ENCODE results near the gene GRB10. TPM values are rescaled to one million over a fixed set of nuclear protein-coding genes. Genes with fewer than 3 reads are reported as not detected.

GRB10 gene
- total and polyA plus RNA-seq, 2 of the 8 experiments (the other 6 are each of a cell fraction or from before 2014, with no cell fraction given) = 35.7 to 97.0 TPM

- CTCF ChIA-PET (ENCODE audit: partially characterized antibody) = interaction anchor here (1.4 kb wide), 1 partner anchor 90 kb away, joined by 4 read pairs; no protein-coding TSS in a partner anchor
- Histone ChIP-seq H3K14ac (ENCODE audit: insufficient read length) (no peak overlapping the region), H3K79me1 (ENCODE audit: low read depth, low read length) (no peaks in the 10 kb centered on the region), H4K91ac (replicated peaks; ENCODE audit: insufficient read length, low read length) (no peak overlapping the region), H3K27me3 (replicated peaks in 1 of 4; ENCODE audit: control insufficient read depth in 3 of 4, extremely low read depth in 1 of 4, insufficient read depth in 3 of 4, low read length in 3 of 4) (no peaks in the 10 kb centered on the region), H3K56ac (replicated peaks; ENCODE audit: insufficient read length, low read depth, low read length) (no peak overlapping the region), H3K9me3 (ENCODE audit: insufficient read depth in 2 of 2, low read depth in 1 of 2, low read length in 1 of 2) (no peaks in the 10 kb centered on the region), H3K79me2 (ENCODE audit: control insufficient read depth in 1 of 2, insufficient read depth in 2 of 2, low read length in 2 of 2) (no peaks in the 10 kb centered on the region), H2BK12ac (ENCODE audit: low read depth, low read length) (no peak overlapping the region), H3K4me3 (ENCODE audit: extremely low read depth in 1 of 4, insufficient read depth in 2 of 4, low read depth in 3 of 4, low read length in 4 of 4) (no peak overlapping the region), H3K4ac (replicated peaks; ENCODE audit: insufficient read length, low read depth, low read length) (no peak overlapping the region), H3K18ac (ENCODE audit: extremely low read depth, low read length) (no peak overlapping the region), H3K27ac (ENCODE audit: low read depth, low read length) (no peak overlapping the region), H3K23me2 (ENCODE audit: low read depth, low read length) (no peaks in the 10 kb centered on the region), H3K4me2 (ENCODE audit: insufficient read depth in 1 of 2, low read depth in 2 of 2, low read length in 2 of 2) (no peak overlapping the region), H3K4me1 (replicated peaks in 1 of 4; ENCODE audit: control insufficient read depth in 3 of 4, insufficient read depth in 4 of 4, low read length in 3 of 4) (peaks cover 0 to 3% (median 1%) of the 10 kb centered on the region in 4 experiments; a peak in 4 of 7 replicates), H3K23ac (ENCODE audit: insufficient read length) (no peak overlapping the region), H2AFZ (ENCODE audit: low read length) (no peak overlapping the region), H2BK5ac (ENCODE audit: low read depth, low read length) (no peak overlapping the region), H3K9ac (replicated peaks in 1 of 4; ENCODE audit: extremely low read depth in 1 of 4, low read depth in 3 of 4, low read length in 3 of 4) (peak overlapping the region in 1 of 4 experiments; percentile 38; a peak in 1 of 7 replicates), H2AK5ac (ENCODE audit: low read depth, low read length) (no peak overlapping the region), H3K36me3 (ENCODE audit: control insufficient read depth in 2 of 4, insufficient read depth in 4 of 4, low read length in 3 of 4) (no peaks in the 10 kb centered on the region), H4K20me1 (replicated peaks in 1 of 2; ENCODE audit: control insufficient read depth in 1 of 2, insufficient read depth in 2 of 2, low read length in 2 of 2) (peaks cover 0 to 2% of the 10 kb centered on the region in 2 experiments), H4K8ac (ENCODE audit: extremely low read depth, insufficient read depth, low read length) (no peak overlapping the region), H2BK20ac (ENCODE audit: low read length) (no peak overlapping the region), H2BK15ac (ENCODE audit: low read length) (no peak overlapping the region), H2BK120ac (replicated peaks; ENCODE audit: low read depth, low read length) (no peak overlapping the region), H4K5ac (ENCODE audit: insufficient read length, low read depth, low read length) (no peak overlapping the region)
- POLR2A ChIA-PET (ENCODE audit: partially characterized antibody) = no interaction called here
- TF ChIP-seq SIRT6 (IDR thresholded peaks at IDR 0.05; ENCODE audit: low read length) = no peak
- WGBS, 2 experiments (ENCODE audit: extremely low coverage in 1 of 2, insufficient coverage in 1 of 2, insufficient read length in 1 of 2, insufficient replicate concordance in 2 of 2, low coverage in 1 of 2, low lambda C conversion rate in 2 of 2, missing lambda C conversion rate in 1 of 2) = 87% methylated on average over 5 of the region's 5 CpGs; no CpG with 5 or more reads in 1 of the 2 experiments
- FAIRE-seq = no peak
- DNase-seq (ENCODE audit: low read depth in 1 of 2, low spot score in 2 of 2) = no peak
Measured at GRCh38 chr7:50558294-50559053, 224.2 kb downstream of the GRB10 start.

Measured in H1 (cell line).